ENCODE results near the gene EID1.

GRCh38 chr15:48898032-48898431 is 20.1 kb downstream of the EID1 start:
- TF ChIP-seq SP1 (IDR thresholded peaks at IDR 0.05) (no peak), CTCF (IDR thresholded peaks at IDR 0.05; ENCODE audit: low read depth, low read length, missing input control) (no peak), MAX (IDR thresholded peaks at IDR 0.05) (no peak), ATF3 (IDR thresholded peaks at IDR 0.05) (no peak), YY1 (IDR thresholded peaks at IDR 0.05) (no peak), RXRA (IDR thresholded peaks at IDR 0.05) (no peak)
